A549 (cell line): ENCODE results near the gene PLK5.

Experiments
- MAZ ChIP-seq: fragments of 150-350 bp; IDR thresholded peaks from 2 replicates; pipeline ENCODE4 v1.6.1; 2014; ENCODE audit warnings: antibody characterized with exemption, low read depth, low read length, borderline replicate concordance
- NFE2L2 ChIP-seq: fragments of 150-350 bp; conservative IDR thresholded peaks from 2 replicates; pipeline ENCODE4 v1.6.1; 2014; ENCODE audit warnings: low read length
- POLR2A ChIP-seq: IDR thresholded peaks from 2 replicates; pipeline ENCODE4 v1.6.1; 2012; ENCODE audit warnings: mild to moderate bottlenecking, low read length
- RCOR1 ChIP-seq: fragments of 150-350 bp; IDR thresholded peaks from 2 replicates; pipeline ENCODE4 v1.6.1; 2014; ENCODE audit warnings: antibody characterized with exemption, low read length, low read depth
- TF ChIP-seq, protein P1 (sequence below): fragments of >200 bp; sonication (Bioruptor Twin); formaldehyde crosslinking; IDR thresholded peaks from 3 replicates; pipeline ENCODE4 v1.5.1; 2016
- TF ChIP-seq, protein P2 (sequence below): fragments of 450-650 bp; IDR thresholded peaks from 2 replicates; pipeline ENCODE4 v1.6.1; 2014; ENCODE audit warnings: antibody characterized with exemption

DNA sequence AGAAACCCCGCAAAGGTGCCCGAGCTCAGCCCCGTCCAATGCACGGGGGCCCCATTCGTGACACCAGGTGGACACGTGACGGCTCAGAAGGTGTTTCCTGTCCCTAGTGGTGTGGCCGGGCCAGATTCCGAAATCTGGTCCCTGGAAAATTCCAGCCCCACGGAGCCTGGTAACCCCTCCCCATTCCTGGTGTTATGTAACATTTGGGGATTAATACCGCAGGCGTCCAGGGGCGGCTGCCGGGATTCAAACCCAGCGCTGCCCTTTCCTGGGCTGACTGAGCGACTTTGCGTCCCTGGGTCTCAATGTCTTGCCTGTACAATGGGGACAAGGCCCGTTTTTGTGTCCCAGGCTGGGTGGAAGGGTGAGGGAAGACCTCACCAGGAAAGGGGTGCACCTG, 1.0 kb upstream of the PLK5 start:
- TF ChIP-seq, protein P1, sequence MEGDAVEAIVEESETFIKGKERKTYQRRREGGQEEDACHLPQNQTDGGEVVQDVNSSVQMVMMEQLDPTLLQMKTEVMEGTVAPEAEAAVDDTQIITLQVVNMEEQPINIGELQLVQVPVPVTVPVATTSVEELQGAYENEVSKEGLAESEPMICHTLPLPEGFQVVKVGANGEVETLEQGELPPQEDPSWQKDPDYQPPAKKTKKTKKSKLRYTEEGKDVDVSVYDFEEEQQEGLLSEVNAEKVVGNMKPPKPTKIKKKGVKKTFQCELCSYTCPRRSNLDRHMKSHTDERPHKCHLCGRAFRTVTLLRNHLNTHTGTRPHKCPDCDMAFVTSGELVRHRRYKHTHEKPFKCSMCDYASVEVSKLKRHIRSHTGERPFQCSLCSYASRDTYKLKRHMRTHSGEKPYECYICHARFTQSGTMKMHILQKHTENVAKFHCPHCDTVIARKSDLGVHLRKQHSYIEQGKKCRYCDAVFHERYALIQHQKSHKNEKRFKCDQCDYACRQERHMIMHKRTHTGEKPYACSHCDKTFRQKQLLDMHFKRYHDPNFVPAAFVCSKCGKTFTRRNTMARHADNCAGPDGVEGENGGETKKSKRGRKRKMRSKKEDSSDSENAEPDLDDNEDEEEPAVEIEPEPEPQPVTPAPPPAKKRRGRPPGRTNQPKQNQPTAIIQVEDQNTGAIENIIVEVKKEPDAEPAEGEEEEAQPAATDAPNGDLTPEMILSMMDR: no peak
- no peak for TF ChIP-seq POLR2A
- no peak for TF ChIP-seq NFE2L2
- no peak for TF ChIP-seq MAZ
- TF ChIP-seq, protein P2, sequence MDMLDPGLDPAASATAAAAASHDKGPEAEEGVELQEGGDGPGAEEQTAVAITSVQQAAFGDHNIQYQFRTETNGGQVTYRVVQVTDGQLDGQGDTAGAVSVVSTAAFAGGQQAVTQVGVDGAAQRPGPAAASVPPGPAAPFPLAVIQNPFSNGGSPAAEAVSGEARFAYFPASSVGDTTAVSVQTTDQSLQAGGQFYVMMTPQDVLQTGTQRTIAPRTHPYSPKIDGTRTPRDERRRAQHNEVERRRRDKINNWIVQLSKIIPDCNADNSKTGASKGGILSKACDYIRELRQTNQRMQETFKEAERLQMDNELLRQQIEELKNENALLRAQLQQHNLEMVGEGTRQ: no peak
- no peak for TF ChIP-seq RCOR1
